Measurements from ENCODE around the gene LRP10. TPM values are rescaled to one million over a fixed set of nuclear protein-coding genes. Genes with fewer than 3 reads are reported as not detected.

The LRP10 gene
- total RNA-seq, 1 donor from 2014 or later = 0.92 TPM

- no peak overlapping the region for H3K9ac ChIP-seq
- peaks cover 2% of the 10 kb centered on the region for H3K27me3 Mint-ChIP-seq (ENCODE audit: insufficient read depth, low read depth)
- H3K4me2 ChIP-seq = no peak overlapping the region
- H3K27ac Mint-ChIP-seq = no peak overlapping the region
- H3K4me1 Mint-ChIP-seq = peaks cover 4% of the 10 kb centered on the region
- DNase-seq (ENCODE audit: low spot score) = no peak
- peaks cover 13% of the 10 kb centered on the region for H3F3A ChIP-seq (ENCODE audit: low read depth)
- H3K36me3 Mint-ChIP-seq = peaks cover 48% of the 10 kb centered on the region
- peaks cover 2% of the 10 kb centered on the region for H3K79me2 ChIP-seq (ENCODE audit: low read depth)
- TF ChIP-seq EZH2 (IDR thresholded peaks at IDR 0.05) (no peak), CTCF (IDR thresholded peaks at IDR 0.05) (no peak), EZH2phosphoT487 (IDR thresholded peaks at IDR 0.05) (no peak)
- no peak overlapping the region for H2AFZ ChIP-seq (replicated peaks)
- no peaks in the 10 kb centered on the region for H3K4me1 ChIP-seq
- H3K27ac ChIP-seq = no peak overlapping the region
- H3K27me3 ChIP-seq = no peaks in the 10 kb centered on the region
- no peaks in the 10 kb centered on the region for H3K9me3 ChIP-seq (ENCODE audit: low read depth)
- H3K4me3 ChIP-seq = no peak overlapping the region
- no peaks in the 10 kb centered on the region for H4K20me1 ChIP-seq (ENCODE audit: low read depth)
- H3K4me3 Mint-ChIP-seq = no peak overlapping the region
- H3K36me3 ChIP-seq = peaks cover 4% of the 10 kb centered on the region
- H3K9me3 Mint-ChIP-seq = no peaks in the 10 kb centered on the region
Observed at GRCh38 chr14:22905627-22906026, 34.1 kb downstream of the LRP10 start.

GRCh38 chr14:22906073-22906472 lies 34.5 kb downstream of the LRP10 start:
- H3F3A ChIP-seq (ENCODE audit: low read depth) = peaks cover 9% of the 10 kb centered on the region
- TF ChIP-seq EZH2phosphoT487 (IDR thresholded peaks at IDR 0.05) = no peak
- TF ChIP-seq EZH2 (IDR thresholded peaks at IDR 0.05) = no peak
- TF ChIP-seq CTCF (IDR thresholded peaks at IDR 0.05) = no peak
- DNase-seq (ENCODE audit: low spot score) = no peak
- H4K20me1 ChIP-seq (ENCODE audit: low read depth) = peaks cover 2% of the 10 kb centered on the region
- no peak overlapping the region for H2AFZ ChIP-seq (replicated peaks)
- H3K9me3 ChIP-seq (ENCODE audit: low read depth) = no peaks in the 10 kb centered on the region
- Mint-ChIP-seq H3K9me3 (no peaks in the 10 kb centered on the region), H3K27me3 (ENCODE audit: insufficient read depth, low read depth) (peaks cover 2% of the 10 kb centered on the region), H3K36me3 (peaks cover 46% of the 10 kb centered on the region), H3K4me3 (no peak overlapping the region), H3K27ac (no peak overlapping the region), H3K4me1 (peaks cover 4% of the 10 kb centered on the region)
- H3K27ac ChIP-seq = no peak overlapping the region
- peaks cover 7% of the 10 kb centered on the region for H3K79me2 ChIP-seq (ENCODE audit: low read depth)
- H3K36me3 ChIP-seq = peaks cover 4% of the 10 kb centered on the region
- no peak overlapping the region for H3K9ac ChIP-seq
- no peak overlapping the region for H3K4me2 ChIP-seq
- H3K27me3 ChIP-seq = no peaks in the 10 kb centered on the region
- H3K4me3 ChIP-seq = no peak overlapping the region
- H3K4me1 ChIP-seq = no peaks in the 10 kb centered on the region

GRCh38 chr14:22907429-22907828 lies 35.9 kb downstream of the LRP10 start:
- Histone ChIP-seq H3K79me2 (ENCODE audit: low read depth) (peaks cover 20% of the 10 kb centered on the region), H4K20me1 (ENCODE audit: low read depth) (peaks cover 16% of the 10 kb centered on the region), H3F3A (ENCODE audit: low read depth) (peaks cover 9% of the 10 kb centered on the region), H3K9ac (no peak overlapping the region), H3K36me3 (peaks cover 4% of the 10 kb centered on the region), H3K27ac (no peak overlapping the region), H3K4me2 (no peak overlapping the region), H3K4me1 (no peaks in the 10 kb centered on the region), H3K27me3 (no peaks in the 10 kb centered on the region), H3K4me3 (no peak overlapping the region), H2AFZ (replicated peaks) (no peak overlapping the region), H3K9me3 (ENCODE audit: low read depth) (no peaks in the 10 kb centered on the region)
- Mint-ChIP-seq H3K27ac (no peak overlapping the region), H3K9me3 (no peaks in the 10 kb centered on the region), H3K4me3 (no peak overlapping the region), H3K27me3 (ENCODE audit: insufficient read depth, low read depth) (no peaks in the 10 kb centered on the region), H3K4me1 (peaks cover 4% of the 10 kb centered on the region), H3K36me3 (peaks cover 44% of the 10 kb centered on the region)
- no peak for DNase-seq (ENCODE audit: low spot score)
- no peak for TF ChIP-seq EZH2phosphoT487 (IDR thresholded peaks at IDR 0.05)
- TF ChIP-seq EZH2 (IDR thresholded peaks at IDR 0.05) = no peak
- no peak for TF ChIP-seq CTCF (IDR thresholded peaks at IDR 0.05)

All from neural progenitor cell (in vitro differentiated cells).